Stomach smooth muscle (tissue), 2 donors: ENCODE measurements around the gene PLEKHA4.
"Not testable (repeated sequence)": the region's sequence is repeated elsewhere in the genome, so short reads cannot be mapped to it uniquely, and the experiment has no call there.

Experiments used
- H3K27ac ChIP-seq: one replicate; pipeline ENCODE4 v1.7.0; 2013; ENCODE audit warnings: mild to moderate bottlenecking, low read length, inconsistent platforms
- H3K27me3 ChIP-seq, 2 donors: one replicate each; pipeline ENCODE4 v1.7.0; 2013; ENCODE audit warnings: low read length in 2 of 2; ENCODE audit not compliant: insufficient read depth in 2 of 2, control insufficient read depth in 1 of 2
- H3K36me3 ChIP-seq, 2 donors: one replicate each; pipeline ENCODE4 v1.7.0; 2013; ENCODE audit warnings: low read length in 2 of 2; ENCODE audit not compliant: control insufficient read depth in 2 of 2, insufficient read depth in 2 of 2
- H3K4me1 ChIP-seq: one replicate; pipeline ENCODE4 v1.7.0; 2013; ENCODE audit warnings: low read length; ENCODE audit not compliant: control insufficient read depth, insufficient read depth
- H3K4me3 ChIP-seq, 2 donors: one replicate each; pipeline ENCODE4 v1.7.0; 2013; ENCODE audit warnings: low read length in 2 of 2
- H3K9ac ChIP-seq, 2 donors: one replicate each; pipeline ENCODE4 v1.7.0; 2013; ENCODE audit warnings: low read length in 2 of 2, mild to moderate bottlenecking in 1 of 2
- H3K9me3 ChIP-seq, 2 donors: one replicate each; pipeline ENCODE4 v1.7.0; 2013; ENCODE audit warnings: low read length in 2 of 2; ENCODE audit not compliant: control insufficient read depth in 2 of 2
- donor health status: healthy.
- donor health status: Pancreatic carcinoma.

Gene PLEKHA4

GRCh38 chr19:48796298-48797083 lies 71.9 kb downstream of the PLEKHA4 start:
- Histone ChIP-seq H3K36me3 (peaks cover 0 to 2% of the 10 kb centered on the region in 2 donors), H3K9ac (no peak overlapping the region), H3K4me3 (no peak overlapping the region), H3K27me3 (no peaks in the 10 kb centered on the region), H3K4me1 (peaks cover 19% of the 10 kb centered on the region), H3K9me3 (no peaks in the 10 kb centered on the region), H3K27ac (peak overlapping the region; percentile 85)

GRCh38 chr19:48795685-48796070 lies 72.7 kb downstream of the PLEKHA4 start:
- Histone ChIP-seq H3K27me3 (no peaks in the 10 kb centered on the region), H3K9ac (peak overlapping the region in 1 of 2 donors; percentile 78), H3K27ac (peak overlapping the region; percentile 85), H3K4me1 (peaks cover 19% of the 10 kb centered on the region), H3K36me3 (peaks cover 0 to 2% of the 10 kb centered on the region in 2 donors), H3K9me3 (no peaks in the 10 kb centered on the region), H3K4me3 (peak overlapping the region in 1 of 2 donors; percentile 87)

- Histone ChIP-seq H3K27me3 (no peaks in the 10 kb centered on the region), H3K36me3 (peaks cover 0 to 2% of the 10 kb centered on the region in 2 donors), H3K9ac (peak overlapping the region; percentile 78 to 86), H3K4me1 (peaks cover 19% of the 10 kb centered on the region), H3K27ac (peak overlapping the region; percentile 85), H3K4me3 (peak overlapping the region; percentile 80 to 87), H3K9me3 (no peaks in the 10 kb centered on the region)
Observed at GRCh38 chr19:48795055-48795684, 73.2 kb downstream of the PLEKHA4 start.

GRCh38 chr19:48794291-48794690 lies 74.1 kb downstream of the PLEKHA4 start:
- peaks cover 0 to under 1% of the 10 kb centered on the region in 2 donors for H3K36me3 ChIP-seq
- H3K4me3 ChIP-seq: no peak overlapping the region
- H3K27me3 ChIP-seq: no peaks in the 10 kb centered on the region
- no peaks in the 10 kb centered on the region for H3K9me3 ChIP-seq
- peak overlapping the region; percentile 85 for H3K27ac ChIP-seq
- peak overlapping the region; percentile 78 to 86 for H3K9ac ChIP-seq
- H3K4me1 ChIP-seq: peaks cover 19% of the 10 kb centered on the region

GRCh38 chr19:48793271-48793670 lies 75.1 kb downstream of the PLEKHA4 start:
- H3K27ac ChIP-seq: no peak overlapping the region
- no peaks in the 10 kb centered on the region for H3K27me3 ChIP-seq
- no peak overlapping the region for H3K9ac ChIP-seq
- peaks cover 19% of the 10 kb centered on the region for H3K4me1 ChIP-seq
- no peaks in the 10 kb centered on the region for H3K9me3 ChIP-seq
- no peaks in the 10 kb centered on the region for H3K36me3 ChIP-seq
- no peak overlapping the region for H3K4me3 ChIP-seq

- H3K27ac ChIP-seq, H3K9ac ChIP-seq, H3K4me1 ChIP-seq, H3K27me3 ChIP-seq, H3K9me3 ChIP-seq, H3K36me3 ChIP-seq, H3K4me3 ChIP-seq: not testable (repeated sequence)
Observed at GRCh38 chr19:48787331-48787730, 81.1 kb downstream of the PLEKHA4 start.
